Effector CD8-positive, alpha-beta T cell (primary cell): ENCODE measurements around the gene SLC25A17.
"Not testable (repeated sequence)": the region's sequence is repeated elsewhere in the genome, so short reads cannot be mapped to it uniquely, and the experiment has no call there.

Experiments used
- DNase-seq: peaks from one replicate; lab custom pipeline; 2025; lab: John Stamatoyannopoulos, UW
- total RNA-seq, 4 experiments: gene quantifications; one replicate each; lab custom pipeline; 2026; lab: John Stamatoyannopoulos, UW

Gene SLC25A17, protein sequence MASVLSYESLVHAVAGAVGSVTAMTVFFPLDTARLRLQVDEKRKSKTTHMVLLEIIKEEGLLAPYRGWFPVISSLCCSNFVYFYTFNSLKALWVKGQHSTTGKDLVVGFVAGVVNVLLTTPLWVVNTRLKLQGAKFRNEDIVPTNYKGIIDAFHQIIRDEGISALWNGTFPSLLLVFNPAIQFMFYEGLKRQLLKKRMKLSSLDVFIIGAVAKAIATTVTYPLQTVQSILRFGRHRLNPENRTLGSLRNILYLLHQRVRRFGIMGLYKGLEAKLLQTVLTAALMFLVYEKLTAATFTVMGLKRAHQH
- 15.7 to 25.8 (median 21.1) reads per million in 4 experiments for total RNA-seq

DNA sequence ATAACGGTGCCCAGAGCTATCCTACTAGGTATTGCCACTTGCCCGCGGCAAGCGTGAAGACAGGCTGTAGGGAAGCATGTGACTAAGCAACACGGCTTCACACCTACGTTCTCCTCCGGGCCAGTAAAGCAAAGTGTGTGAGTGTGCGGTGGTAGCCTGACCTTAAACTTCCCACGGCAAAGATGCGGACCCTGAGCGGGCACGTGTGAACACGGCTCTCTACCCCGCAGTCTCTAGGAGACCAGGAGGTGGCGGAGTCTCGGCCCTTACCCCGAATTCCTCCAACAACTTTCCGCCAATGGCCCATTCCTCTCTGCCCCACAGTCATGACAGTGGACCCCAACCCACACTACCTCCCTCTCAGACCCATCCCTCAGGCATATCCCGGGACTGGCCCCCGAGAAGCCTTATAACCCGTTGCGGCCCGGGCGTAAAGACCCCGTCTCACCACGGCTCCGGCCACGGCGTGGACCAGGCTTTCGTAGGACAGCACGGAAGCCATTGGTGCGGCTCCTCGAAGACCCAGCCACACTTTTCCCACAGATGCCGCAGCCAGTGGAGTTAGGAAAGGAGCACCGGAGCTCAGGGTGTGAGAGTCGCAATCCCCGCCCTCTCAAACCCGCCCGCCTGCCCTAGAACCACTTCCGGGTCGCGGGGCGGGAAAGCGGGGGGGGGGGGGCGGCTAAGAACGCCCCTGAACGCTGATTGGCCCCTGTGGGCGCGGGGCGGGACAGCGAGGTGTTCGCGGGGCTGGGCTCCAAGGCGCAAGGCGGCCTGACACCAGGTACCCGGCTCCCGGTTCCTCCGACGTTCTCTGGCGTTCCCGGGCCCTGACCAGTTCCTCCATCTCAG lies at the start of gene SLC25A17:
Gene SLC25A17, minus strand, starts transcription at position 600 of the 852 bp plus-strand sequence. Its CDS starts 98 bp downstream, at position 502.
- peak; percentile 88 for DNase-seq

DNA sequence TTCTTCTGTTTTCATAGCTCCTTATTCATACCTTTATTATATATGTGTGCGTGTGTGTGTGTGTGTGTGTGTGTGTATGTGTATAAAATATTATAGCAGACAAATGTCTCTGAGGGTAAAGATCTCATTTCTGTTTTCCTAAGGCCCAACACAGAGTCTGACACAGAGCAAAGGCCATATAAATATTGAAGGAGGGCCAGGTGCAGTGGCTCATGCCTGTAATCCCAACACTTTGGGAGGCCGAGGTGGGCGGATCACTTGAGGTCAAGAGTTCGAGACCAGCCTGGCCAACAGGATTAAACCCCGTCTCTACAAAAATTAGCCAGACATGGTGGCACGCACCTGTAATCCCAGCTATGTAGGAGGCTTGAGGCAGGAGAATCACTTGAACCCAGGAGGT lies 49.2 kb upstream of the SLC25A17 start:
- not testable (repeated sequence) for DNase-seq

DNA sequence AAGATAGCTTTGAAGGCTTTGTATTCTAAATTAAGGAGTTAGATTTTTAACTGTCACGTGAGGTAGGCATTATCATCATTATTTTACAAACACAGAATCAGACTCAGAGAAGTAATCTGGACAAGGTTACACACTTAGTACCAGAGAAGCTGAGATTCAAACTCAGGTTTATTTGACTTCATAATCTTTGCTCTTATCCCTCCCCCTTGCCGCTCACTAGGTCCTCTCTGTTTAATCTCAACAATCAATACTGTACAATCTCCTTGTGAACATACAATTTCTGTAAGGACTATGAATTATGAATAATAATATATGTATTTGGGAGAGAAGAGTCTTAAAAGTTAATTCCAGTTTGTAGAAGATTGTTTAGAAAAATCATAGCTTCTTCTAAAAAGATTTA lies 48.0 kb upstream of the SLC25A17 start:
- no peak for DNase-seq

DNA sequence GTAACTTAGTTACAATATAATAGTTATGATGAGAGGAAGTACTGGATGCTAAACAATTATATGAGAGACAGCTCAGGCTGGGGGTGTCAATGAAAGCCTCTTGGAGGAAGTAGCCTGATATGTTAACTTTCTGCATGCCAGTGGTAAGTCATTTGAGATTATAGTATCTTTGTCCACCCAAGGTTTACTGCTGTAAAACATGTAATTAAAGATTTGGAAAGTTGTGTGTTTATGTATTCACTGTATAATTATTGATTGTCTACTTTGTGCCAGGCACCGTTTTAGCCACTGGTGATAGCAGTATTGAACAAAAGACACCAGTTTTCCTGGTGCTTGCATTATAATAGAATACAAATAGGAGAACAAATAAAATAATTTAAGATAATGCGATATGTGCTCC lies 43.4 kb upstream of the SLC25A17 start:
- DNase-seq: no peak

DNA sequence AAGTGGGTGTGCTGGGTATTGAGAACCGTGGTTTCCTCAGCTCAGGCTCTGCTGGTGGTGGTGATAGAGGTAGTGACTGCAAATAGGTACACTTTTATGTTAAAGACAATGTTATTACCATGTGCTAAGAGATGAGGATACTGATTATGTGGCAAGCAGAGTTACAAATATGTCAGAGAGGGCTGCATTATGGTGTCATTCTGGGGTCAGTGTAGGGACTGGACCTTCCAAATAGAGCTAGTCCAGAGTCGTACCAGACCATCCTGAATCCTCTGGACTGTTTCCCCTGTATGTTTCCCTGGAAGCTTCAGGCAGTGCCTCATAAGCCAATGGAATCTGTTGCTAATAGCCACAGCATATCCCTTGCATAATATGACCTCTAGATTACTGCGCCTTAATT lies 42.9 kb upstream of the SLC25A17 start, which contains the start of gene DNAJB7:
Gene DNAJB7, minus strand, starts transcription at position 101 of the 400 bp plus-strand sequence. CDS start 119 bp downstream, outside the sequence.
- no peak for DNase-seq

DNA sequence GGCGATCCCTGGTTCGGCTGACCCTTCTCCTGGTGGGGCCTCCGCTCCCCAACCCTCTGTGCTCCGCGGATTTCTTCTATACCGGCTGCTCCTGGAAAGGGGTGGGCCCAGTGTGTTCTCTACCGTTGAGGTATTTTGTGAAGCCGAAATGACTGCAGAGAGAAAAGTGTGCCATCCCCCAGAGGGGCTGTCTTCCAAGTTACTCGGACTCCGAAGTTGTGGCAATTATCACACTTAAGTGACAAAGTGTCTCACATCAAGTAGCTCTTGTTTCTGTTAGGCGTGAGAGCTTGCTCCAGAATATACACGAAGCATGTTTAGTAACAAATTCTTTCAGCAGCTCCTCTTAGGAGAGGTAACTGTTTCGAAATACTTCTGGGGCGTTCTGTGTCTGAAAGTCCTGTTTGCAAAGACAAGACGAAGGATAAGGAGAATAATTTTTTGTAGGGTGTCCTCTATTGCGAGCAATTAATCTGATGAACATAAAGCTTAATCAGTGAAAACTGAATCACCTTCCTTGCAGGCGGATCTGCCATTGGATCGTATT lies 38.2 kb upstream of the SLC25A17 start:
- DNase-seq: no peak

DNA sequence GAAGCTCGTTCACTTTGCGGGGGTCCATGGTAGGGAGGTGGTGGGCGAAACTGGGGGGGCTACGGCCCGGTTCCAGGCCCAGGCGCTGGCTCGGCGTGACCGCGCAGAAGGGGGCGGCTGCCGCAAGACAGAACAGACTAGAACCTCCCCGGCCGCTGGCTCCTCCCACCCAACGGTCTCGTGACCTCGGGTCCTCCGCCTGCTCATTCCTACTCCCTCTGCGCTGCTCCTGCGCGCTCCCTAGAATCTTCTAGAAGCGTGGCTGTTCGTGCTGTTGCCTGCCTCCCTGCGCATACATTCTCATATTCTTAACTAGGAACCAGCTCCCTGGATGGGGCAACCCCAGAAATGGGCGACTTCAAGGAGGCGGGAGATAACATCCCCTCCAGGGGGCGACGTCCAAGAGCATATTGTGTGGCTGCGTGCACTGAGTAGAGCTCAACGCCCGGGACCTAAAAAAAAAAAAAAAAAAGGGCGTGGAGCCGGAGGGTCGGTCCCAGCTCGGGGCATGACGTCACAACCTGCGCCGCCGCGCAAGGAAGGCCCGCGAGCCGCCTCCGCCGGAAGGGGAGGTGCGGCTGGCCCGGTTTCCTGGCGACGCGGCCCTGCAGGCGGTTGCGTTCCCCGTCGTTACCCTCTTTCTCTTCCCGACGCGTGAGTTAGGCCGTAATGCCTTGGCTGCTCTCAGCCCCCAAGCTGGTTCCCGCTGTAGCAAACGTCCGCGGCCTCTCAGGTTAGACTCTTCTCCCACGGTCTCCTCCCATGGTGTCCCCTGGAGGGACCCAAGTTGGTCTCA lies 37.6 kb upstream of the SLC25A17 start, which contains the start of the genes ST13 and XPNPEP3:
Gene ST13, minus strand, starts transcription at position 127 of the 796 bp plus-strand sequence. Its CDS starts 99 bp downstream, at position 28.
Gene XPNPEP3, plus strand, starts transcription at position 636 of the 796 bp plus-strand sequence. Its CDS starts 34 bp downstream, at position 670.
- peak; percentile 93 for DNase-seq

DNA sequence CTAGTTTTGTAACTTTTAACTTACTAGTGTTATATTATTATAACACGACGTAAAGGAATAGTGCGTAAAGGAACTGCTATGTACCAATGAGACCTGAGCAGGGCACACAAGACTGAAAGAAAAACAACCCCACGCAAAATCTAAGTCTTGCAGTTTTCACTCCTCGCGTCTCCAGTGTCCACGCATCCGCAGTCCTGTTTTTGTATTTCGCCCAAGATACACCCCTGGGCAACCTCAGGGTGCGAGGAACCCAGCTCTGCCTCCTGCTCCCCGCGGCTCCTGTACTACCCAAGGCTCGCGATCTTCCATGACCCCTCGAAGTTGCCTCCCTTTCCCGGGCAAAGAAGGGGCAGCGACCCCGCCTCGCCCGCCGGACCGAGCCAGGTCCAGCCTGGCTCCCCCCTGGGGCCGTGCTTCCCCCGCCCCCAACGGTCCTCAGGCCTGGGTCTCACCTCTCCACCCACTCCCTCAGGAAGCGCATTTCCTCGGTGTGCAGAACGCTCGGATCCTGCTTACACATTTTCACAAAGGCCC lies 36.9 kb upstream of the SLC25A17 start:
- peak; percentile 31 for DNase-seq

DNA sequence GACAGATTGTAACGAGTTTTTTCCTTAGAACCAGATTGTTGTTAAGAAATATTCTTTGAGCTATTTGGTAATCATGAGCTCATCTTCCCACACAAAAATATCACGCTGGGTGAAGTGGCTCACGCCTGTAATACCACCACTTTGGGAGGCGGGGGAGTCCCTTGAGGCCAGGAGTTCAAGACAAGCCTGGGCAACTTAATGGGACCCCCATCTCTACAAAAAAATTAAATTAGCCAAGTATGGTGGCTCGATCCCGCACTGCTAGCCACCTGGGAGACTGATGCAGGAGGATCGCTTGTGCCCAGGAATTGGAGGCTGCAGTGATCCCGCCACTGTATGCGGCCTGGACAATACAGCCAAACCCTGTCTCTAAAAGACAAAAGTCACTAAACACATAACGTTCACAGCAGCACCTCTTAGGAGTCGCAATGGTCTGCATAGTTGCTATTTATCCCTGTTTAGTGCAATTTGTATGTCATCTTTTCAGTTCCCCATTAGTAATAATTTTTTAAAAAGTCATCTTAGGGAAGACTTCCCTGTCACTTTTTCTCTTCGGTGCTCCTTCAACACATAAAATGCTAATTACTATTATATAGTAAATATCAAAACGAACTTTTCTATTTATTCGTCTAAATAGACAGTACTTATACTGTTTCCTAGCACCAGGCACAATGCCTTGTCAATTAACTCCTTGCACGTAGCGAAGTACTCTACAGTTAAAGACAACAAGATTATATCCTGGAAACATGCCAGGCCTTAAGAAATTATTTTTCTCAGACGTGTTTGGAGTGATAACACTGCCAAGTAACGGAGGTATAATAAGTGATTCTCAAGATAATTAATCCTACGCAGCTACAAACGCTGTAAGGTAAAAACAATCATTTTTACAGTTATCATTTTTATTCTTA lies 36.2 kb upstream of the SLC25A17 start:
- no peak for DNase-seq

DNA sequence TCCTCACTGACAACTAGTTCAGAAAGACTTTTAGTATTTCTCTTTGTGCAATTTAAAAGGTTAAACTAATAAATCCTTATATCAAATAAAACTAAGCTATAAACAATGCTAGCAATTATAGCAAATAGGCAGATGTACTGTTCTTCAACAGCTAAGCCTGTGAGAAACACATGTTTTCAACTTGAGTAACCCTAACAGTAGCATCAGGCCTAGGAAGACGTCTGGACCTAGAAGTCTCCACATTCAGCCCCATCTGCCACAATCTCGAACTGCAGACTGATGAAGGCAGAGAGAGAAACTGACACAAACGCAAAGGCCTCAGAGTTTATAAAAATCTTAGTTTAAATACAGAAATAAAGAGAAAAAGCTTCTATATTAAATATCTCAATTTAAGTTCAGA lies 34.8 kb upstream of the SLC25A17 start:
- no peak for DNase-seq

DNA sequence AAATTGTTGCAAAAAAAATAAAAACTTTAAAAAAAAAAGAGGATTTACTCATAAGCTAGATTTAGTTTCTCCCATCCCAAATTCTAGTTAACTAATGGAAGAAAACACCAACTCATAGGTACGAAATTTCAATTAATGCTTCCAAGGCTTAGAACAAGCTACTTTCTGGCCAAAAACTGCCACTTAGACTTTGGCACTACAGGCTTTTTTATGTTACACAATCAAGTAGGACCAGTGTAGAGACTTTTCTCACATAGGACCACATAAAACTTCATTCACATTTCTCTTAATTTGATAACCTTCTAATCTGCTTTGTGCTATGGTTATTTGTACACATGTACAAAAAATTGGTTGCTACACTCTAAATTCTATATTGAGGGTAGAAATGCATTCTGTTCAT lies 34.2 kb upstream of the SLC25A17 start:
- DNase-seq: no peak

DNA sequence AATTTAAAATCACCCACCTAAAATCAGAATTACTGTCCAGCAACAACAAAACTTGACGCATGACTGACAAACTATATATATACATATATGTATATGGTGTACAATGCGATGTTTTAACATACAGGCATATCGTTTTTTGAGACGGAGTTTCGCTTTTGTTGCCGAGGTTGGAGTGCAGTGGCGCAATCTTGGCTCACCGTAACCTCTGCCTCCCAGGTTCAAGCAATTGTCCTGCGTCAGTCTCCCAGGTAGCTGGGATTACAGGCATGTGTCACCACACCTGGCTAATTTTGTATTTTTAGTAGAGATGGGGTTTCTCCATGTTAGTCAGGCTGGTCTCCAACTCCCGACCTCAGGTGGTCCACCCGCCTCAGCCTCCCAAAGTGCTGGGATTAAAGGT lies 26.7 kb upstream of the SLC25A17 start:
- DNase-seq: not testable (repeated sequence)

DNA sequence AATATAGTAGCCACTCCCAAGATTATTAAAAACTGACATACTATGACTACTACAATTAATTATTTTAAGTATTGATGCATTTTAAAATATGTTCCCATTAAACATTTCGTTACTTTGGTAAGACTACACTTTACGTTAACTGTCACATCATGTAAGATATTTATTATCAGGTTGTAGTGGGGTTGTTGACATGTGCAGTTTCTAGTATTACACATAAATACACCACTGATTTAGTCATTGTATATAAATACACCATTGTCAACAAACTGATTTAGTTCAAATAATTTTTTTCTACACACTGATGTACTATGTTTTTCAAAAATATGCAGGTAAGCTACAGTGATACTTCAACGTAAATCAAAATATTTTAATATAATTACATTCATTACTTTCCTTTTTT lies 25.8 kb upstream of the SLC25A17 start:
- DNase-seq: no peak

DNA sequence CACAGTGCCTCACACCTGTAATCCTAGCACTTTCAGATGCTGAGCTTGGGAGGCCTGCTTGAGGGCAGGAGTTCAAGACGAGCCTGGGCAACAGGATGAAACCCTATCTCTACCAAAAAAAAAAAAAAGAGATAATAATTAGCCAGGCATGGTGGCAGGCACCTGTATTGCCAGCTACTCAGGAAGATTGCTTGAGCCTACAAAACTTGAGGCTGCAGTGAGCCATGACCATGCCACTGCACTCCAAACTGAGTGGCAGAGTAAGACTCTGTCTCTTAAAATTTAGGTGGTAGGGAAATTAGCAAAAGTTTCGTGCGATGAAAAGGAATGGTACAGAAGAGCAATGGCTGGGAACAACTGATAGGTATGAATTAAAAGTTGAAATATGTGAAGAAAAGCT lies 19.3 kb upstream of the SLC25A17 start:
- DNase-seq: no peak

DNA sequence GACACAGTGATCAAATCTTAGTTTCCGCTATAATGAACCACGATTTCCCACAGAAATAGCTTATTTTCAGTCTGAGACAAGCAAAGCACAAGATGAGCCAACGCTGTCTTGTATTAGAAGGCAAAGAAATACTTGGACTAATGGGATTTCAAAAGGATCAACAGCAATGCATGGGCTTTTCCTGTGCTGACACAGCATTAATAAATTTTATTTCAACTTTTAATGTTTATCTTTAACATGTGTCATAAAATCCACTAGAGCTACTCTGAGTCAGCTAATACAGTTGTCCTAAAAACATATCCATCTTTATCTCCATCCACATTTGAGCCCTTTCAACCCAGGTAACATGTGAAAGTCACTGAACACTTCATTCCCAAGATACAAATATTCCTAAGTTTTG lies 15.5 kb upstream of the SLC25A17 start:
- DNase-seq: no peak

DNA sequence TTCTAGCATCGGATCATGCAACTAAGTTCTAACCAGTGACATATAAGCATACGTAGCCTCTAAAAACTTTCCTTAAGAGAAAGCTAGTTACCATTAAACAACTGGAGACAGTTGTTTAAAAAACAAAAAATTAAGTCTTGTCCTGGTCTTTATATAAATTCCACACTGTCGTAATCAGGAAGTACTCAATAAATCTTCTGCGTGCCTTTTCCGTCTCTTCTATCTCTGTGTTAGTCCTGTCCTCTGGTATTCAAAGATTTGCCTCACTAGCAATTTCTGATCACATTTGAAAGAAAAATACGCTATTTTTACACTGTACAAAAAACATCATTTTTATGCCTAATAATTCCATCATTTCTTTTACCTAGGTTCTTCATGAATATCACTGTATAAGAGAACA lies 10.0 kb upstream of the SLC25A17 start:
- no peak for DNase-seq

DNA sequence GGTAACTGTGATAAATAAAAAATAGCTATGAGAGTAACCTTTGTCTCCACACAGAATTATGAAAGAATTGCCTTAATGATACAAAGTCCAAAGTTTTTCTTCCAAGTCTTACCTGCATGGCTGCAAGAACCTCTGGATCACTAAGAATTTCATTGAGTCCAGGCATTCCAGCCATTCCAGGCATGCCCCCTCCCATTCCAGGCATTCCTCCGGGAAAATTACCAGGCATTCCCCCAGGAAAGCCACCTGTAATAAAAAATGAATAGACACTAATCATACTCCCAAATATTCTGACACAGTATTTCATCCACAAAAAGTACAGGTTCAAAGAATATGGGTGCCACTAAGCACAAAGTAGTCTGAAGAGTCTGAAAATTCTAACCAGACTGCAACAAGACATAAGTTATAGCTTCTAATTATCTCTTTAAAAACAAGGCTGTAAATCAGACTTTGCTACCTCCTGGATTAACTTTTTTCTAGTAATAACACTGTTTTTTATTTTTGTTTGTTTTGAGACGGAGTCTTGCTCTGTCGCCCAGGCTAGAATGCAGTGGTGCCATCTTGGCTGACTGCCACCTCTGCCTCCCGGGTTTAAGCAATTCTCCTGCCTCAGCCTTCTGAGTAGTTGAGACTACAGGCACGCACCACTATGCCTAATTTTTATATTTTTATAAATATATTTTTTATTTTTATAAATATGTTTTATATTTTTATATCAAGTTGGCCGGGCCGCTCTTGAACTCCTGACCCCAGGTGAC lies 8.0 kb upstream of the SLC25A17 start:
- DNase-seq: no peak

DNA sequence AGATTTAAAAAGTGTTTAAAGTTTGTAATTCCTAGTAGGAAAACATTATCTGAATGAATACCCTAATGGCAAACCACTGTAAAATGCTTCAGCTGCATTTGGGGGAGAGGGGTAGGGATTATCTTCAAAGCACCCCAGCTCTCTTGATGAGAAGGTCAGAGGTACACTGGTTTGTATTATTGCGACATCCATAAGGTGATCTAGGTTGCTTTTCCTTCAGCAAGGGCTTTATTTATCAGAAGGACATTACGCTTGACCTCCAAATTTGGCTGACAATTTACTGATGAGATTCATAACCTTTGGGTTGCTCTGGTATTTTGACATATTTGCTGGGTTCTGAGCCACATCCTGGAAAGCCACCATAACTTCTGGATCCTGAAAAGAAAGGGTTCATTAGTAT lies 7.1 kb upstream of the SLC25A17 start:
- not testable (repeated sequence) for DNase-seq

DNA sequence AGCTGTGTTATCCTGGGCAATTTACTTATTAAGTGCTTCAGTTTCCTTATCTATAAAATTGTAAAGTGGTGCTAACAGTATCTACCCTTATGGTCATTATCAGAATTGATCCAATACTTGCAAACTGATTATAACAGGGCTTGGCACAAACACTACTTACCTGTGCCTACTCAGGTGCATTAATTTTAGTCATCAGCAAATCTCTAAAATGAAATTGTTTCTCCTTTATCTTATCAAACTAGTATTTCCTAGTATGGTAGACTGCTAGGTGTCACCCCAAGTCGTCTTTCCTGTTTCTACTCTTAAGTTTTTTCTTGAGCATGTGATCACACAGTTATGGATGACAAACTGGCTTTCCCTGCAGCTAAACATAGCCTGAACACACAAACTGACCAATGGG lies 4.3 kb upstream of the SLC25A17 start:
- DNase-seq: no peak
